HepG2 (cell line): ENCODE data around the gene VCL. TPM values are rescaled to one million over a fixed set of nuclear protein-coding genes. Genes with fewer than 3 reads are reported as not detected.
"Not testable (repeated sequence)": the region's sequence is repeated elsewhere in the genome, so short reads cannot be mapped to it uniquely, and the experiment has no call there.

Experiments
- ATAC-seq: fragments of 200-7000 bp; cut with Tn5 transposase; 3 replicates; pipeline ENCODE4 v1.9.1; 2020; ENCODE audit warnings: mild to moderate bottlenecking, moderate library complexity
- BruUV-seq: library from RNA; stranded (reverse); fragments of 400-500 nt; replicated peaks from 2 replicates; lab custom pipeline; 2021; lab: Mats Ljungman, UMichigan
- CTCF ChIA-PET: fragments of 300-600 bp; formaldehyde crosslinking; extraction: SDS; loops from one replicate; lab custom pipeline; 2021; ENCODE audit warnings: low total read pairs, inconsistent platforms, low intra/inter-chr PET ratio; lab: Yijun Ruan, JAX
- POLR2A ChIA-PET: fragments of 350-600 bp; sonication (Branson Sonifier 250); formaldehyde crosslinking; loops from one replicate; lab custom pipeline; 2020; ENCODE audit warnings: antibody characterized with exemption, inconsistent platforms; lab: Yijun Ruan, JAX
- DNase-seq: peaks from one replicate; pipeline ENCODE4 v3.0.0-alpha.2; 2015; ENCODE audit warnings: low spot score
- FAIRE-seq: peaks from 3 replicates; lab custom pipeline; 2011; peaks lifted over from hg19 to GRCh38; lab: Jason Lieb, UNC
- H2AFZ ChIP-seq: one replicate; pipeline ENCODE4 v1.6.1; 2011; ENCODE audit warnings: low read length, inconsistent platforms
- H3K27ac ChIP-seq: fragments of 300-600 bp; 3 replicates; pipeline ENCODE4 v1.8.0; 2011; ENCODE audit warnings: mixed run types, mild to moderate bottlenecking, mixed read lengths, low read length, inconsistent platforms; ENCODE audit not compliant: insufficient read depth; ENCODE audit errors: extremely low read length
- H3K27me3 ChIP-seq, 2 experiments: fragments of 200-600 bp in 1 of 2; 2 replicates in 1 of 2; 3 replicates in 1 of 2; pipeline versions ENCODE4 v1.6.0 to v1.8.0; 2011; ENCODE audit warnings: low read length in 2 of 2, mild to moderate bottlenecking in 2 of 2, moderate library complexity in 2 of 2, inconsistent platforms in 1 of 2; ENCODE audit not compliant: insufficient read depth in 2 of 2, control insufficient read depth in 1 of 2
- H3K36me3 ChIP-seq, 2 experiments: fragments of 200-600 bp in 1 of 2; replicated peaks in 1 of 2; 2 replicates in 1 of 2; 3 replicates in 1 of 2; pipeline versions ENCODE4 v1.5.1 to v1.8.0; 2011; ENCODE audit warnings: low read length in 2 of 2, inconsistent platforms in 1 of 2; ENCODE audit not compliant: insufficient read depth in 2 of 2, control insufficient read depth in 1 of 2
- H3K4me1 ChIP-seq: 2 replicates; pipeline ENCODE4 v1.5.1; 2012; ENCODE audit warnings: low read length, inconsistent platforms; ENCODE audit not compliant: insufficient read depth
- H3K4me2 ChIP-seq: 2 replicates; pipeline ENCODE4 v1.6.0; 2011; ENCODE audit warnings: low read depth, low read length, inconsistent platforms
- H3K4me3 ChIP-seq, 3 experiments: fragments of 200-600 bp in 1 of 3; sonication (generic), shearing (Covaris generic) in 1 of 3; replicated peaks in 1 of 3; 2 replicates each; pipeline ENCODE4 v1.5.1; 2011 to 2016; ENCODE audit warnings: low read length in 3 of 3, inconsistent platforms in 2 of 3, low read depth in 2 of 3, mild to moderate bottlenecking in 2 of 3, control low read depth in 1 of 3, mixed read lengths in 1 of 3; ENCODE audit not compliant: insufficient read depth in 1 of 3
- H3K79me2 ChIP-seq: one replicate; pipeline ENCODE4 v1.6.1; 2011; ENCODE audit warnings: low read length, inconsistent platforms; ENCODE audit not compliant: insufficient read depth
- H3K9ac ChIP-seq: 2 replicates; pipeline ENCODE4 v1.6.0; 2011; ENCODE audit warnings: mild to moderate bottlenecking, low read depth, low read length, inconsistent platforms; ENCODE audit not compliant: insufficient read depth
- H3K9me3 ChIP-seq: 2 replicates; pipeline ENCODE4 v1.5.1; 2012; ENCODE audit warnings: mild to moderate bottlenecking, low read length
- H4K20me1 ChIP-seq: 2 replicates; pipeline ENCODE4 v1.6.0; 2011; ENCODE audit warnings: inconsistent platforms, mild to moderate bottlenecking, low read length, moderate library complexity; ENCODE audit not compliant: insufficient read depth
- DZIP1 ChIP-seq: sonication (generic); formaldehyde crosslinking; IDR thresholded peaks from 2 replicates; pipeline ENCODE4 v1.5.0; 2020; ENCODE audit warnings: mild to moderate bottlenecking, missing genetic modification reagents
- IRF9 ChIP-seq: sonication (generic); formaldehyde crosslinking; IDR thresholded peaks from 2 replicates; pipeline ENCODE4 v1.8.0; 2022; ENCODE audit warnings: missing genetic modification reagents, mild to moderate bottlenecking, borderline replicate concordance
- ZNF101 ChIP-seq: sonication (generic); formaldehyde crosslinking; IDR thresholded peaks from 2 replicates; pipeline ENCODE4 v1.4.0; 2020; ENCODE audit warnings: mild to moderate bottlenecking, low read depth, missing genetic modification reagents, borderline replicate concordance
- WGBS: methylation state at CpG from one replicate; pipeline ENCODE4 v1.1.6; 2017; ENCODE audit warnings: low lambda C conversion rate; 5-methylcytosine and 5-hydroxymethylcytosine counted together
- in situ Hi-C: cut with HindIII; loops from 2 replicates; pipeline ENCODE4 v1.10.0; 2017; ENCODE audit warnings: low pct_unique_long_range_greater_than_20kb; ENCODE audit not compliant: extremely low pct_ligation_motif_present
- intact Hi-C: fragments of 100-400 bp; cut with micrococcal nuclease; formaldehyde crosslinking; loops from one replicate; pipeline ENCODE4 v1.10.0; 2022; ENCODE audit not compliant: unreplicated experiment
- polyA plus RNA-seq, 8 experiments: library from polyadenylated mRNA; depleted of rRNA in 3 of 8; stranded (reverse) in 7 of 8; unstranded in 1 of 8; fragments of >200 nt; fragmentation: Illumina TruSeq in 4 of 8; extraction: Trizol in 4 of 8; gene quantifications; 2 replicates each; pipeline versions ENCODE4 v1.2.1 to v1.2.3, GENCODE V29; 2011 to 2016; ENCODE audit warnings: low read depth in 4 of 8, missing spikeins in 1 of 8, mixed read lengths in 1 of 8; ENCODE audit not compliant: insufficient read depth in 1 of 8
- total RNA-seq, 5 experiments: library from RNA; depleted of rRNA; stranded (reverse); fragments of >200 nt; fragmentation: Illumina TruSeq; extraction: Trizol; gene quantifications; 2 replicates each; pipeline ENCODE4 v1.2.3, GENCODE V29; 2016; ENCODE audit warnings: low read depth in 1 of 5
- TF ChIP-seq, protein P1 (sequence below): sonication (generic); formaldehyde crosslinking; IDR thresholded peaks from 2 replicates; pipeline ENCODE4 v1.5.0; 2020; ENCODE audit warnings: mild to moderate bottlenecking, missing genetic modification reagents

VCL gene
- total and polyA plus RNA-seq, 2 of the 13 experiments (the other 11 are each of a cell fraction or from before 2014, with no cell fraction given): 17.3 to 26.9 TPM

DNA sequence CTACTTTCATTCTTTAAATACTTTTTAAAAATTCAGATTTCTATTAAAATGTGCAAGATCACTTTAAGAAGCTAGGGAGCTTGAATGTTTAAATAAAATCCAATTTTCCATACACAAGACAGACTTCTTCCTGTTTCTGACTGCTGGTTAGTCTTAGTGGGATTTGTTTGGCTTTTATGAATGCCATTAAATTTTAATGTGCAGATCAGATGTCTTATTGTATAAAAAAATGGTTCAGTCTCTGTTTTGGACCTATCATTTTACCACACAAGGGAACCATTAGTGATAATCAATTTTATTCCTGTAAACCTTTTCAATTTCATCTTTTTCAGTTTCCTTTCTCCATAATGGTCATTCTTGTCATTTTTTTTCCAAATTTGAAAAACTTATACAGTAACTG is 63.2 kb downstream of the VCL start:
- Histone ChIP-seq H3K4me1 (peaks cover 6% of the 10 kb centered on the region), H3K36me3 (0 out of 5 replicates have a peak, but pooled peaks cover 0 to 5% of the 10 kb centered on the region in 2 experiments), H3K4me2 (no peak overlapping the region), H3K9me3 (no peaks in the 10 kb centered on the region), H4K20me1 (no peaks in the 10 kb centered on the region), H3K9ac (no peak overlapping the region), H3K27me3 (no peaks in the 10 kb centered on the region), H3K79me2 (no peaks in the 10 kb centered on the region), H3K27ac (no peak overlapping the region), H3K4me3 (no peak overlapping the region), H2AFZ (no peak overlapping the region)
- TF ChIP-seq DZIP1 (no peak), ZNF101 (CRISPR knock-in tag) (no peak), IRF9 (CRISPR knock-in tag) (no peak)
- TF ChIP-seq, protein P1, sequence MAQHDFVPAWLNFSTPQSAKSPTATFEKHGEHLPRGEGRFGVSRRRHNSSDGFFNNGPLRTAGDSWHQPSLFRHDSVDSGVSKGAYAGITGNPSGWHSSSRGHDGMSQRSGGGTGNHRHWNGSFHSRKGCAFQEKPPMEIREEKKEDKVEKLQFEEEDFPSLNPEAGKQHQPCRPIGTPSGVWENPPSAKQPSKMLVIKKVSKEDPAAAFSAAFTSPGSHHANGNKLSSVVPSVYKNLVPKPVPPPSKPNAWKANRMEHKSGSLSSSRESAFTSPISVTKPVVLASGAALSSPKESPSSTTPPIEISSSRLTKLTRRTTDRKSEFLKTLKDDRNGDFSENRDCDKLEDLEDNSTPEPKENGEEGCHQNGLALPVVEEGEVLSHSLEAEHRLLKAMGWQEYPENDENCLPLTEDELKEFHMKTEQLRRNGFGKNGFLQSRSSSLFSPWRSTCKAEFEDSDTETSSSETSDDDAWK (CRISPR knock-in tag): no peak
- in situ Hi-C loops: no loop called here
- no peak for ATAC-seq
- POLR2A ChIA-PET: no interaction called here
- FAIRE-seq: no peak
- CTCF ChIA-PET: no interaction called here
- no peak for DNase-seq
- intact Hi-C loops: no loop called here
- no TSS peak for BruUV-seq

DNA sequence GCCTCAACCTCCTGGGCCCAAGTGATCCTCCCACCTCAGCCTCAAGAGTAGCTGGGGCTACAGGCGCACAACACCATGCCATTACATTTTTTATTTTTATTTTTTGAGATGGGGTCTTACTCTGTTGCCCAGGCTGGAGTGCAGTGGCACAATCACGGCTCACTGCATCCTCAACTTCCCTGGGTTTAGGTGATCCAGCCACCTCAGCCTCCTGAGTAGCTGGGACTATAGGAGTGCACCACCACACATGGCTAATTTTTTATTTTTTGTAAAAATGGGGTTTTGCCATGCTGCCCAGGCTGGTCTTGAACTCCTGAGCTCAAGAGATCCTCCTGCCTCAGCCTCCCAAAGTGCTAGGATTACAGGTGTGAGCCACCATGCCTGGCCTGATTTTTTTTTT is 64.1 kb downstream of the VCL start:
- FAIRE-seq, H3K27ac ChIP-seq, DNase-seq, POLR2A ChIA-PET, H3K4me2 ChIP-seq, H2AFZ ChIP-seq, H3K9ac ChIP-seq, BruUV-seq, H3K9me3 ChIP-seq, H3K36me3 ChIP-seq, CTCF ChIA-PET, H3K79me2 ChIP-seq, ATAC-seq, H3K27me3 ChIP-seq, H4K20me1 ChIP-seq, H3K4me3 ChIP-seq, intact Hi-C loops, in situ Hi-C loops, H3K4me1 ChIP-seq: not testable (repeated sequence)
- 94% methylated on average over 2 of the region's 2 CpGs for WGBS
